K562 (cell line): Measurements from ENCODE around the gene ACAP2. TPM values are rescaled to one million over a fixed set of nuclear protein-coding genes. Genes with fewer than 3 reads are reported as not detected.

Source experiments
- ATAC-seq: fragments of 200-7000 bp; cut with Tn5 transposase; 3 replicates; pipeline ENCODE4 v1.9.1; 2020; ENCODE audit warnings: moderate library complexity
- BruUV-seq: library from RNA; stranded (reverse); fragments of 400-500 nt; replicated peaks from 2 replicates; lab custom pipeline; 2021; lab: Mats Ljungman, UMichigan
- CTCF ChIA-PET: fragments of 300-600 bp; formaldehyde crosslinking; extraction: SDS; loops from one replicate; lab custom pipeline; 2021; ENCODE audit warnings: low intra/inter-chr PET ratio; lab: Yijun Ruan, JAX
- POLR2A ChIA-PET: fragments of 300-600, 350-650 bp; sonication (Branson Sonifier 250); formaldehyde crosslinking; extraction: SDS; loops from one replicate; lab custom pipeline; 2021; ENCODE audit warnings: antibody characterized with exemption, inconsistent platforms; lab: Yijun Ruan, JAX
- DNase-seq, 4 experiments: peaks; one replicate each; pipeline versions ENCODE4 v3.0.0 to v3.0.0-alpha.2; 2011 to 2018; ENCODE audit warnings: low spot score in 3 of 4, mixed read lengths in 3 of 4; ENCODE audit errors: extremely low read depth in 1 of 4
- FAIRE-seq: peaks from 2 replicates; lab custom pipeline; 2011; peaks lifted over from hg19 to GRCh38; lab: Jason Lieb, UNC
- H2AFZ ChIP-seq: 2 replicates; pipeline ENCODE4 v1.6.0; 2011; ENCODE audit warnings: low read depth, low read length, control low read depth, inconsistent platforms
- H3K27ac ChIP-seq: fragments of 200-600 bp; 3 replicates; pipeline ENCODE4 v1.8.0; 2011; ENCODE audit warnings: low read depth, mild to moderate bottlenecking, control low read depth, inconsistent platforms, low read length, moderate library complexity, mixed read lengths; ENCODE audit errors: extremely low read depth
- H3K27me3 ChIP-seq, 2 experiments: fragments of 300-600 bp in 1 of 2; 2 replicates in 1 of 2; 3 replicates in 1 of 2; pipeline versions ENCODE4 v1.6.0 to v1.8.0; 2011; ENCODE audit warnings: inconsistent platforms in 2 of 2, low read length in 2 of 2, mild to moderate bottlenecking in 1 of 2, mixed read lengths in 1 of 2, moderate library complexity in 1 of 2; ENCODE audit not compliant: control insufficient read depth in 2 of 2, insufficient read depth in 2 of 2
- H3K36me3 ChIP-seq: fragments of 300-600 bp; 3 replicates; pipeline ENCODE4 v1.8.0; 2011; ENCODE audit warnings: mild to moderate bottlenecking, low read length, inconsistent platforms; ENCODE audit not compliant: control insufficient read depth, insufficient read depth
- H3K4me1 ChIP-seq, 2 experiments: fragments of 200-600 bp in 1 of 2; replicated peaks in 1 of 2; 2 replicates in 1 of 2; 3 replicates in 1 of 2; pipeline versions ENCODE4 v1.5.1 to v1.8.0; 2011; ENCODE audit warnings: inconsistent platforms in 2 of 2, low read length in 2 of 2, mild to moderate bottlenecking in 1 of 2, mixed read lengths in 1 of 2, moderate library complexity in 1 of 2; ENCODE audit not compliant: control insufficient read depth in 2 of 2, insufficient read depth in 2 of 2
- H3K4me2 ChIP-seq: 2 replicates; pipeline ENCODE4 v1.6.1; 2011; ENCODE audit warnings: low read length, control low read depth, inconsistent platforms, mixed read lengths; ENCODE audit not compliant: insufficient read depth
- H3K4me3 ChIP-seq: fragments of 200-600 bp; sonication (generic), shearing (Covaris generic); 2 replicates; pipeline ENCODE4 v1.5.1; 2016; ENCODE audit warnings: control low read depth, inconsistent platforms
- H3K79me2 ChIP-seq: fragments of 200-600 bp; 3 replicates; pipeline ENCODE4 v1.8.0; 2011; ENCODE audit warnings: low read length, inconsistent platforms; ENCODE audit not compliant: control insufficient read depth, insufficient read depth
- H3K9ac ChIP-seq, 2 experiments: 2 replicates each; pipeline versions ENCODE4 v1.6.0 to v1.6.1; 2011; ENCODE audit warnings: low read depth in 2 of 2, low read length in 2 of 2, control low read depth in 1 of 2, inconsistent platforms in 1 of 2, mild to moderate bottlenecking in 1 of 2, mixed read lengths in 1 of 2; ENCODE audit not compliant: insufficient read depth in 1 of 2
- H3K9me1 ChIP-seq: one replicate; pipeline ENCODE4 v1.6.0; 2011; ENCODE audit warnings: inconsistent platforms, mild to moderate bottlenecking, low read length, moderate library complexity; ENCODE audit not compliant: control insufficient read depth, insufficient read depth
- H3K9me3 ChIP-seq: replicated peaks from 2 replicates; pipeline ENCODE4 v1.5.1; 2011; ENCODE audit warnings: low read depth, low read length, inconsistent platforms; ENCODE audit not compliant: control insufficient read depth, insufficient read depth
- H4K20me1 ChIP-seq: replicated peaks from 2 replicates; pipeline ENCODE4 v1.6.1; 2011; ENCODE audit warnings: low read length, inconsistent platforms, mixed read lengths; ENCODE audit not compliant: control insufficient read depth, insufficient read depth
- CEBPG ChIP-seq, 3 experiments: fragments of 200-800 bp in 1 of 3; sonication (Bioruptor generic) in 1 of 3; sonication (generic) in 1 of 3; formaldehyde crosslinking in 1 of 3; IDR thresholded peaks in 2 of 3; conservative IDR thresholded peaks in 1 of 3; 2 replicates each; pipeline versions ENCODE4 v1.6.1 to v1.8.0; 2016 to 2022; ENCODE audit warnings: missing compliant biosample characterization in 2 of 3, missing genetic modification characterization in 2 of 3, mild to moderate bottlenecking in 1 of 3, missing genetic modification reagents in 1 of 3
- CHD1 ChIP-seq: fragments of 200-600 bp; sonication (generic); IDR thresholded peaks from one replicate; pipeline ENCODE4 v1.6.1; 2012; ENCODE audit warnings: mild to moderate bottlenecking, moderate library complexity, low read length, inconsistent platforms
- CXXC5 ChIP-seq: fragments of 250-450 bp; sonication (Bioruptor Pico); IDR thresholded peaks from 2 replicates; pipeline ENCODE4 v1.8.0; 2022; ENCODE audit warnings: inconsistent platforms, mild to moderate bottlenecking, moderate library complexity
- ESRRA ChIP-seq: fragments of 450-650 bp; IDR thresholded peaks from 2 replicates; pipeline ENCODE4 v1.6.1; 2014; ENCODE audit warnings: low read depth, mild to moderate bottlenecking, moderate library complexity, borderline replicate concordance
- GABPA ChIP-seq: fragments of 200-800 bp; sonication (Bioruptor generic); conservative IDR thresholded peaks from 2 replicates; pipeline ENCODE4 v1.6.1; 2016; ENCODE audit warnings: low read depth, missing genetic modification characterization, missing compliant biosample characterization
- MAFK ChIP-seq: IDR thresholded peaks from 2 replicates; pipeline ENCODE4 v1.6.1; 2011; ENCODE audit warnings: low read length, improper control_type of control experiment
- NR2C2 ChIP-seq, 2 experiments: fragments of 200-800 bp in 1 of 2; sonication (Bioruptor generic) in 1 of 2; sonication (generic) in 1 of 2; formaldehyde crosslinking in 1 of 2; IDR thresholded peaks; 2 replicates each; pipeline versions ENCODE4 v1.6.1 to v1.8.0; 2016 to 2022; ENCODE audit warnings: mild to moderate bottlenecking in 1 of 2, missing compliant biosample characterization in 1 of 2, missing genetic modification characterization in 1 of 2, missing genetic modification reagents in 1 of 2
- NR4A1 ChIP-seq, 2 experiments: fragments of 250-450 bp in 1 of 2; fragments of 450-650 bp in 1 of 2; sonication (Bioruptor Pico) in 1 of 2; IDR thresholded peaks; 2 replicates each; pipeline versions ENCODE4 v1.4.0 to v1.6.1; 2016 to 2020; ENCODE audit warnings: mild to moderate bottlenecking in 2 of 2, missing compliant biosample characterization in 1 of 2, missing genetic modification characterization in 1 of 2, moderate library complexity in 1 of 2
- RAD21 ChIP-seq, 2 experiments: fragments of 250-450 bp in 1 of 2; fragments of 450-650 bp in 1 of 2; sonication (Bioruptor Pico) in 1 of 2; formaldehyde crosslinking in 1 of 2; IDR thresholded peaks in 1 of 2; conservative IDR thresholded peaks in 1 of 2; 2 replicates each; pipeline versions ENCODE4 v1.4.0 to v1.8.0; 2020 to 2022; ENCODE audit warnings: mild to moderate bottlenecking in 2 of 2, moderate library complexity in 1 of 2
- RBM22 ChIP-seq: fragments of 200-400 bp; formaldehyde crosslinking; IDR thresholded peaks from 2 replicates; pipeline ENCODE4 v1.6.1; 2018; ENCODE audit warnings: low read length, low read depth; ENCODE audit not compliant: poor library complexity, severe bottlenecking
- RHOXF2B ChIP-seq: fragments of 250-450 bp; sonication (Bioruptor Pico); conservative IDR thresholded peaks from 2 replicates; pipeline ENCODE4 v1.5.1; 2021
- SP2 ChIP-seq: IDR thresholded peaks from 2 replicates; pipeline ENCODE4 v1.6.1; 2011; ENCODE audit warnings: mild to moderate bottlenecking, low read depth, low read length, moderate library complexity; ENCODE audit not compliant: poor library complexity, severe bottlenecking; ENCODE audit errors: extremely low read depth
- TCF7L2 ChIP-seq: fragments of 150-350 bp; IDR thresholded peaks from 2 replicates; pipeline ENCODE4 v1.6.1; 2016; ENCODE audit warnings: low read depth, mild to moderate bottlenecking, low read length, moderate library complexity
- ZNF3 ChIP-seq: fragments of 250-450 bp; sonication (Bioruptor Pico); IDR thresholded peaks from 2 replicates; pipeline ENCODE4 v1.5.0; 2021; ENCODE audit warnings: mild to moderate bottlenecking, moderate library complexity
- WGBS: fragments of 100-300 bp; shearing (Covaris generic); methylation state at CpG from one replicate; pipeline ENCODE4 v1.1.6; 2016; ENCODE audit warnings: low coverage, mixed read lengths; ENCODE audit not compliant: insufficient coverage; ENCODE audit errors: missing lambda C conversion rate; 5-methylcytosine and 5-hydroxymethylcytosine counted together
- in situ Hi-C: fragments of 300-500 bp; cut with MboI; formaldehyde crosslinking; loops from 4 replicates; pipeline ENCODE4 v1.15.0; 2018; ENCODE audit warnings: inconsistent platforms, mixed read lengths
- intact Hi-C: fragments of 100-400 bp; cut with micrococcal nuclease; formaldehyde crosslinking; loops from 2 replicates; pipeline ENCODE4 v1.14.2; 2022
- polyA plus RNA-seq, 8 experiments: library from polyadenylated mRNA; depleted of rRNA in 4 of 8; stranded (reverse) in 5 of 8; unstranded in 3 of 8; fragments of >200 nt; fragmentation: Nextera tagmentation in 2 of 8; fragmentation: Illumina TruSeq in 1 of 8; extraction: Ambion mirVana in 2 of 8; extraction: Trizol in 1 of 8; gene quantifications; 2 replicates each; pipeline versions ENCODE4 v1.2.1 to v1.2.3, GENCODE V29; 2011 to 2014; ENCODE audit warnings: inconsistent platforms in 1 of 8, missing spikeins in 1 of 8
- total RNA-seq, 7 experiments: library from RNA; depleted of rRNA in 6 of 7; stranded (reverse); fragments of >200 nt in 6 of 7; fragmentation: Illumina TruSeq in 2 of 7; extraction: Trizol in 2 of 7; gene quantifications; 2 replicates each; pipeline versions ENCODE4 v1.2.1 to v1.2.3, GENCODE V29; 2011 to 2021; ENCODE audit warnings: low replicate concordance in 1 of 7
- TF ChIP-seq, protein P1 (sequence below): sonication (generic); formaldehyde crosslinking; IDR thresholded peaks from 2 replicates; pipeline ENCODE4 v1.9.0; 2022; ENCODE audit warnings: mild to moderate bottlenecking, missing genetic modification reagents
- TF ChIP-seq, protein P2 (sequence below): fragments of 450-650 bp; IDR thresholded peaks from 2 replicates; pipeline ENCODE4 v1.6.1; 2018; ENCODE audit not compliant: partially characterized antibody

ACAP2 gene
- total and polyA plus RNA-seq, 9 of the 15 experiments (the other 6 are each of a cell fraction or from before 2014, with no cell fraction given), result 10.6 to 52.7 (median 34.4) TPM

DNA sequence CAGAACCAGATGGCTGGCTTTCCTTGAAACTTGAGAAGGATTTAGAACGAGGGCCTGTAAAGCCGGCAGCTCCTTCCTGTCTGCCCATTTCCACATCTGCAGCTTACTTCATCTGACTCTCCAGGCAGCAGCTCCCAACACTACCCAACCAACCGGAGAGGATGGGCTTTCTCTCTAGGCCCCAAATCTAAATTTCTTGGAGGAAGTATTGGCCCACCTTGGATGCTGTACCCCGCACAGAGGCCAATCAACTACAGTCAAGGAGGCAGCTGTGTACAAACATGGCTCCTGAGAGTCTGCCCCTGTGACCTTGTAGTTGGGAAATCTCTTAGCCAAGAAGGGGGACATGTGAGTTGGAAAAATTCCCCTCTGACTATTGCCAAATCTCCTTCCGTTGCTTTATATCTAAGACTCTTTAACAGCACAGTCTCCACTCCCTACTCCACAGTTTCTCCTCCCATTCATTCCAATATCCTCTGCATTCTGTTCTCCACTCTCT, 8.0 kb upstream of the ACAP2 start:
- Histone ChIP-seq H3K27me3 (no peaks in the 10 kb centered on the region), H3K79me2 (no peaks in the 10 kb centered on the region), H3K9ac (no peak overlapping the region; a peak in 1 of 4 replicates), H3K4me2 (no peak overlapping the region), H4K20me1 (no peaks in the 10 kb centered on the region), H3K4me1 (peaks cover 12 to 18% of the 10 kb centered on the region in 2 experiments), H3K9me3 (no peaks in the 10 kb centered on the region), H3K4me3 (no peak overlapping the region), H3K27ac (no peak overlapping the region), H3K36me3 (no peaks in the 10 kb centered on the region), H3K9me1 (no peaks in the 10 kb centered on the region), H2AFZ (peak overlapping the region; percentile 30)
- DNase-seq (no peak), FAIRE-seq (no peak), ATAC-seq (0 out of 3 replicates have a peak, but pooled peaks have one; percentile 5)
- intact Hi-C loops, result no loop called here
- POLR2A ChIA-PET, result interaction anchor here (1.0 to 1.2 kb wide), 2 partner anchors 9 to 93 kb away, joined by 3 read pairs; partner anchors contain the start of gene PPP1R2
- CTCF ChIA-PET, result no interaction called here
- 44% methylated on average over 5 of the region's 5 CpGs for WGBS
- in situ Hi-C loops, result no loop called here
- no TSS peak for BruUV-seq
- TF ChIP-seq SP2 (no peak), CHD1 (no peak), NR4A1 (CRISPR knock-in tag; IDR thresholded peaks at IDR 0.05) (no peak), NR4A1 (tag; IDR thresholded peaks at IDR 0.05) (no peak), RHOXF2B (CRISPR knock-in tag) (no peak), CEBPG (CRISPR knock-in tag; IDR thresholded peaks at IDR 0.05) (no peak), CEBPG (tag; conservative IDR thresholded peaks at IDR 0.05 in 1 of 2, IDR thresholded peaks at IDR 0.05 in 1 of 2) (0 out of 4 replicates have a peak, but pooled peaks of 1 of the 2 experiments have one; percentile 44), ZNF3 (CRISPR knock-in tag) (no peak), RAD21 (CRISPR knock-in tag; conservative IDR thresholded peaks at IDR 0.05 in 1 of 2, IDR thresholded peaks at IDR 0.05 in 1 of 2) (no peak), MAFK (no peak), ESRRA (0 out of 2 replicates have a peak, but pooled peaks have one; percentile 14), GABPA (tag) (peak; percentile 14; the same call in 1 of the 2 replicates), CXXC5 (CRISPR knock-in tag) (peak; percentile 20; the same call in 1 of the 2 replicates), TCF7L2 (no peak), NR2C2 (CRISPR knock-in tag; IDR thresholded peaks at IDR 0.05) (no peak), NR2C2 (tag; IDR thresholded peaks at IDR 0.05) (0 out of 2 replicates have a peak, but pooled peaks have one; percentile 35), RBM22 (no peak)
- TF ChIP-seq, protein P1, sequence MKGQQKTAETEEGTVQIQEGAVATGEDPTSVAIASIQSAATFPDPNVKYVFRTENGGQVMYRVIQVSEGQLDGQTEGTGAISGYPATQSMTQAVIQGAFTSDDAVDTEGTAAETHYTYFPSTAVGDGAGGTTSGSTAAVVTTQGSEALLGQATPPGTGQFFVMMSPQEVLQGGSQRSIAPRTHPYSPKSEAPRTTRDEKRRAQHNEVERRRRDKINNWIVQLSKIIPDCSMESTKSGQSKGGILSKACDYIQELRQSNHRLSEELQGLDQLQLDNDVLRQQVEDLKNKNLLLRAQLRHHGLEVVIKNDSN (CRISPR knock-in tag), result no peak
- TF ChIP-seq, protein P2, sequence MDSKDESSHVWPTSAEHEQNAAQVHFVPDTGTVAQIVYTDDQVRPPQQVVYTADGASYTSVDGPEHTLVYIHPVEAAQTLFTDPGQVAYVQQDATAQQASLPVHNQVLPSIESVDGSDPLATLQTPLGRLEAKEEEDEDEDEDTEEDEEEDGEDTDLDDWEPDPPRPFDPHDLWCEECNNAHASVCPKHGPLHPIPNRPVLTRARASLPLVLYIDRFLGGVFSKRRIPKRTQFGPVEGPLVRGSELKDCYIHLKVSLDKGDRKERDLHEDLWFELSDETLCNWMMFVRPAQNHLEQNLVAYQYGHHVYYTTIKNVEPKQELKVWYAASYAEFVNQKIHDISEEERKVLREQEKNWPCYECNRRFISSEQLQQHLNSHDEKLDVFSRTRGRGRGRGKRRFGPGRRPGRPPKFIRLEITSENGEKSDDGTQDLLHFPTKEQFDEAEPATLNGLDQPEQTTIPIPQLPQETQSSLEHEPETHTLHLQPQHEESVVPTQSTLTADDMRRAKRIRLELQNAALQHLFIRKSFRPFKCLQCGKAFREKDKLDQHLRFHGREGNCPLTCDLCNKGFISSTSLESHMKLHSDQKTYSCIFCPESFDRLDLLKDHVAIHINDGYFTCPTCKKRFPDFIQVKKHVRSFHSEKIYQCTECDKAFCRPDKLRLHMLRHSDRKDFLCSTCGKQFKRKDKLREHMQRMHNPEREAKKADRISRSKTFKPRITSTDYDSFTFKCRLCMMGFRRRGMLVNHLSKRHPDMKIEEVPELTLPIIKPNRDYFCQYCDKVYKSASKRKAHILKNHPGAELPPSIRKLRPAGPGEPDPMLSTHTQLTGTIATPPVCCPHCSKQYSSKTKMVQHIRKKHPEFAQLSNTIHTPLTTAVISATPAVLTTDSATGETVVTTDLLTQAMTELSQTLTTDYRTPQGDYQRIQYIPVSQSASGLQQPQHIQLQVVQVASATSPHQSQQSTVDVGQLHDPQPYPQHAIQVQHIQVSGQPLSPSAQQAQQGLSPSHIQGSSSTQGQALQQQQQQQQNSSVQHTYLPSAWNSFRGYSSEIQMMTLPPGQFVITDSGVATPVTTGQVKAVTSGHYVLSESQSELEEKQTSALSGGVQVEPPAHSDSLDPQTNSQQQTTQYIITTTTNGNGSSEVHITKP, result peak; percentile 93
